HS-5 (cell line): ENCODE data around the gene SELENOI.
"Not testable (repeated sequence)": the region's sequence is repeated elsewhere in the genome, so short reads cannot be mapped to it uniquely, and the experiment has no call there.

Source experiments
- DNase-seq: peaks from one replicate; pipeline ENCODE4 v3.0.0-alpha.2; 2012; ENCODE audit warnings: low read depth

The SELENOI gene

DNA sequence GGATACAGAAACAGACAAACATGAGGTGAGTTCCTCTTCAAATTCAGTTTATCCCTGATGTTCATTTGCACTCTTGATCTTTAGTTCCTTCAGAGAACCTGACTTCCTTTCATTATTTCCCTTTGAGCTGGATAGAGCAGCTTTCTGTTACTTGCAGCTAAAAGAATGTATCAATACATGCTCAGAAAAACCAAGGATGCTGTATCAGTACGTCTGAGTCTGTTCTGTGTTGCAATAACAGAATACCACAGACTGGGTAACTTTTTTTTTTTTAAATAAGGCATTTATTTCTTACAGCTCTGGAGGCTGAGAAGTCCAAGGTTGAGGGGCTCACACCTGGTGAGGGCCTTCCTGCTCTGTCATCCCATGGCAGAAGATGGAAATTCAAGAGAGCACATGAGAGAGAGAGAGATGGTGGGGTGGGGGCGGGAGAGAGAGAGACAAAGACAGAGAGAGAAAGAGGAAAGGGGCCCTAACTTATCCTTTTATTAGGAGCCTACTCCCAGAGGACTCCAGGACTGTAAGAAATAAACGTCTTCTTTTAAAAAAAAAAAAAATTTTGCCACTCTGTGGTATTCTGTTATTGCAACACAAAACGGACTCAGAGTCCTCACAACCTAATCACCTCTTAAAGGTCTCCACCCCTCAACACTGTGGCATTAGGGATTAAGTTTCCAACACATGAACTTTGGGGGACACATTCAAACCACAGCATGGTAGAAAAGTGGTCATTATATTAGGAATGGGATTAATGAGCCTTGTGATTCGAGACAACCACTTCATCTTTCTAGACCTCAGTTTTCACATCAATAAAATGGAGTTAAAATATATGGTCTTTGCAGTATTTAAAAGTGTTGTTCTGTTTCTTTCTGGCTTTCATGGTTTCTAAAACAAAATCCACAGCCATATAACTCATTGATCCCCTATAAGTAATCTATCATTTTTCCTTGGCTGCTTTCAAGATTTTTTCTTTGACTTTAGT, 18.4 kb upstream of the SELENOI start:
- DNase-seq: no peak

DNA sequence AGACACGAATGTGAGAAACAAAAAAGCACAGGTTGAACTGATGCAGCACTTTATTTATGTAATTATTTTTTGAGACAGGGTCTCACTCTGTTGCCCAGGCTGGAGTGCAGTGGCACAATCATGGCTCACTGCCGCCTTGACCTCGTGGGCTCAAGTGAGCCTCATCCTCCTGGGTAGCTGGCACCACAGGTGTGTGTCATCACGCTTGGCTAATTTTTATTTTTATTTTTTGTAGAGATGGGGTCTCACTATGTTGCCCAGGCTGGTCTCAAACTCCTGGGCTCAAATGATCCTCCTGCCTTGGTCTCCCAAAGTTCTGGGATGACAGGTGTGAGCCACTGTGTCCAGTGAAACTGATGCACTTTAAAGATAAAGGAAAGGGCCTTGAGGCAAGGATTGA, 16.9 kb upstream of the SELENOI start:
- DNase-seq: not testable (repeated sequence)

DNA sequence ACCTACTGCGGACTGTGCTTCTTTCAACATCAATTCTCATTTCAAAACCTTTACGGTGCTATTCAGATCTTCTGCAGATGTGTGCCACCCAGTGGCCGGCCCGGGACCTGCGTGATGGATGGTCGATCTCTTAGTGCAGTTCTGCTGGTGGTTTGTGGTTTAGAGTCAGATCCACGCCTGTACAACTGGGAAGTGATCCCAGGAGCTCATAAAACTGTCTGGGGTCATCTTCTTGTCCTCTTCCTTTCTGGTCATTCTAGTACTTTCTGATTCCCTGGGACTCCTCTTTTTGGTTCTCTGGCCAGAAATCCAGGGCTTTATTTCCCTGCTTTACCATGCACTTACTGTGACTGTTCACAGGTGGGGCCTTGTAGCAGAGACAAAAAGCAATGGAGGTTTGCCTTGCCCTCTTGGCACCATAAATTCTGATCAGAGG, 15.8 kb upstream of the SELENOI start:
- peak; percentile 51 for DNase-seq

- no peak for DNase-seq
Measured at GRCh38 chr2:26330604-26331003, 15.3 kb upstream of the SELENOI start.

GRCh38 chr2:26331321-26331720, 14.6 kb upstream of the SELENOI start:
- DNase-seq: not testable (repeated sequence)

- DNase-seq: no peak
Measured at GRCh38 chr2:26333293-26333692, 12.7 kb upstream of the SELENOI start.

- DNase-seq: no peak
Measured at GRCh38 chr2:26335231-26335630, 10.7 kb upstream of the SELENOI start.

DNA sequence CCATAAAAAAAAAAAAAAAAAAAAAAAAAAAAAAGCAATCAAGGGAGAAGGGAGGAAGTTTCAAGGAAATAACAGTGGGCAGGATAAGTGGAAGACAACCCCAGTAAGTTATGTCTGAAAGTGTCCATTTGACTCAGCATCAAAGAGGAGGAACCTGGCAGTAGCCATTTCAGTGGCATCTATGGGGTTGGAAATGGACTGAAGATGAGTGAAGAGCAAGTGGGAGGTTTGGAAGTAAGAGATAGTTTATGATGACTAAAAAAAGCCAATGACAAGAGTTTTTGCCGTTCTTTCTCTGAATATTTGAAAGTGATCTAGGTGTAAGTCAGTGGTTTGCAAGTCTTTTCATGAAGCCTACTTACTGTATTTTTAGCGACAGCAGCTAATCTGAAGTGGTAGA, 9.2 kb upstream of the SELENOI start:
- no peak for DNase-seq

DNA sequence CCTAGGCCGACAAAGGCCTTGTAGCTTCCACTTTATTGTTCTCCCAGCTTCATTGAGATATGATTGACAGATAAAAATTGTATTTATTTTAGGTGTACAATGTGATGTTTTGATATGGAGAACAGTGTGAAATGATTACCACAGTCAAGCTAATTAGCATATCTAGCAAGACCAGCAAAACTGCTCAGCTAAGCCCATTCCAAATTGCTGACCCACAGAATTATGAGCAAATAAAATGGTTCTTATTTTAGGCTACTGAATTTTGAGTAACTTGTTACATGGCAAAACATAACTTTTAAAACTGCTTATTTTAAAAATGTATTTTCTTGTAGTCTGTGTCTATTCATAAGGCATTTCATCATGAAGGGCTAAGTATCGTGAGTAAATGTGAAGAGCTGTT, 8.6 kb upstream of the SELENOI start:
- DNase-seq: no peak

DNA sequence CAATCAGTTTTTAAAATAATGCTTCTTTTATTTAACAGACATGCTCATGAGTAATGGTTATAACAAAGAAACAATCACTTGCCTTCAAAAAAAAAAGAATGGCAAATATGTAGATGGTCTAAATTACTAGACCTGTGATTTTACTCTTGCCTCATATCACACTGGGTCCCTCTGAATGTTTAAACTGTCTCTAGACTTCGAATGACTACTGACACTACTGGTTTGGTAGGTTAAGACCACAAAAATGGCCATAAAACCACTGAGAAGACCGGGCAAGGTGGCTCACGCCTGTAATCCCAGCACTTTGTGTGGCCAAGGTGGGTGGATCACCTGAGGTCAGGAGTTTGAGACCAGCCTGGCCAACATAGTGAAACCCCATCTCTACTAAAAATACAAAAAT, 5.1 kb upstream of the SELENOI start:
- no peak for DNase-seq

- DNase-seq: peak; percentile 22
Measured at GRCh38 chr2:26344581-26345282, 1.2 kb upstream of the SELENOI start.

- no peak for DNase-seq
Measured at GRCh38 chr2:26345283-26345544, 729 bp upstream of the SELENOI start.

DNA sequence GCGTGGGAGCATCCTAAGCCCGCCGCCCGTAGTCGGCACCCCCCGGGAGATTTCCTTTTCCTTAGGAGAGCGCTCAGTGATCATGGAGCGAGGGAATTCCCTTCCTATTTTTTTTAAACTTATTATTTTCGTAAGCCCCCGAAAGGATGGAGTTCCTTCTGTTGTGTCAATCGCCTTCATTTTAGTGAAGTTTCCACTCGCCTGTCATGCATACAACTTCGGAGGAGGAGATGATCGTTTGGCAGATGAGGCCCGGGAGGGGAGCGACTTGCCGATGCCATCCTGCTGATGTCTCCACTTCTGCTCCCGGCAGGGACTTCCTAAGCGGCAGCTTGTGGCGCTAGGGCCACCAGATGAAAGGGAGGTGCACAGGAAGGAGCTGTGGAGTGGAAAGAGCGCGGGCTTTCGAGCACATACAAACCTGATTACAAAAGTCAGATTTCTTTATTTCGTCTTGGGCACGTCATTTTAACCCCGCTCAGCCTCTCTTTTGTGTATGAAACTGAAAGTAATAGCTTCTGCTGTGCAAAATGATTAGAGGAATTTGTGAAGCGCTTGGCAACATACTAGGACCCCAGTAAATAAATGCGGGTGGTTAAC, 611 bp downstream of the SELENOI start, which contains the start of gene ADGRF3:
ADGRF3 (minus strand) TSS at position 336 of the 600 bp plus-strand sequence. CDS start 555 bp downstream, outside the sequence.
- peak; percentile 11 for DNase-seq

DNA sequence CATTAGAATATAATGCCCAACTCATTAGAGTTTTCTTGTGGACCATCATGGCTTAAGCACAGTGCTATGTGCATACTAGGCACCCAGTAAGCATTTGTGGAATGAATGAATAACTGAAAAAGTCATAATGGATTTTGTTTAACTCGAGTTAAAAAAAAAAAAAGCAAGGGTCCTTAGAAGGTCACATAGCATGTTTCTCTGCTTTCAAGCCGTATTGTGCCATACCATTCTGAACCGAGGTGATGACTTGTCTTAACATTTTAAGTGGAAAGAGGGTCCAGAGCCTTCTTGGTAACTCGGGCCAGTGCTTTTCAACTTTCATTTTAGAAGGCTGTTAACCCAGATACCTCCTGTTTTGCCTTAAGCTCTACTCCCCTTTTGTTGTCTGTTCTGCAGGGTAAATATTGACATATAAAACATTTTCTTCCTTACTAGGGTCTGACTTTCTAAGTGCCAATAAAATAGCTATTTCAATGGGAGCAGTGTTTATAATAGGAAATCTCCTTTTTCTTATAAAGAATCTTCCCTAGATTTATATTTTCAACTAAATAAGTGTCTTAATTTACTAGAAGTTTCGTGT, 1.4 kb downstream of the SELENOI start:
- DNase-seq: no peak

- no peak for DNase-seq
Measured at GRCh38 chr2:26349690-26350089, 3.7 kb downstream of the SELENOI start.

- no peak for DNase-seq
Measured at GRCh38 chr2:26351375-26352090, 5.6 kb downstream of the SELENOI start.

GRCh38 chr2:26352892-26353291, 6.9 kb downstream of the SELENOI start:
- no peak for DNase-seq

DNA sequence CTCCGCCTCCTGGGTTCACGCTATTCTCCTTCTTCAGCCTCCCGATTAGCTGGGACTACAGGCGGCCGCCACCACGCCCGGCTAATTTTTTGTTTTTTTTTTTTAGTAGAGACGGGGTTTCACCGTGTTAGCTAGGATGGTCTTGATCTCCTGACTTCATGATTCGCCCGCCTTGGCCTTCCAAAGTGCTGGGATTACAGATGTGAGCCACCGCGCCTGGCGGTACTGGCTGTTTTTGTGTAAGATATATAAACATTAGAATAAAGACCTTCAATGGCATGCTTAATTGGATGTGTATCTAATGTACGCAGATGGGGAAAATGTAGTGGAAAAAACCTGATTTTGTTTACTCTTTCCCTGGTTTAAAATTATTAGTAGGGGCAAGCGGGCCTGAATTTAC, 8.5 kb downstream of the SELENOI start:
- not testable (repeated sequence) for DNase-seq

GRCh38 chr2:26355038-26355995, 9.4 kb downstream of the SELENOI start:
- peak; percentile 64 for DNase-seq

GRCh38 chr2:26356111-26356510, 10.2 kb downstream of the SELENOI start:
- DNase-seq: no peak

DNA sequence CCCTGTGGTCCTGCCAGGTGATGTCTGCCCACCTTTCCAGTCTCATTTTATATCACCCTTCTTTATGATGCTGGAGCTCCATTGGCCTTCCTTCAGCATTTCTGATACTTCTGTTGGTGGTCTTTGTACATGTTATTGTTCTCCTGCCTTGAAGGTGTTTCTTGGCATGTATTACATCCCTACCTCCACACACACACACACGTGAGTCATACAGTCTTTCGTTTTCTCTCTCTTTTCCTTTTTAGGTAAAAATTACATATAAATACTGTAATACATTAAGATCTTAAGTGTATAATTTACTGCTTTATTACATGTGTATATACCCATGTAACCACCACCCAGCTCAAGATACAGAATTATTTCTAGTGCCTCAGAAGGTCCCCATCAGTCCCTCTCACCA, 10.8 kb downstream of the SELENOI start:
- no peak for DNase-seq
